HEK293 (cell line): ENCODE data around the gene RRBP1.

ENCODE experiments used
- ZNF2 ChIP-seq: fragments of 450-650 bp; formaldehyde crosslinking; IDR thresholded peaks from 2 replicates; pipeline ENCODE4 v1.5.1; 2016; ENCODE audit warnings: missing biosample characterization, missing genetic modification characterization
- ZNF311 ChIP-seq: fragments of 450-650 bp; formaldehyde crosslinking; IDR thresholded peaks from 2 replicates; pipeline ENCODE4 v1.5.1; 2017; ENCODE audit warnings: missing biosample characterization, missing genetic modification characterization, borderline replicate concordance
- ZNF37A ChIP-seq: fragments of 450-650 bp; IDR thresholded peaks from 2 replicates; pipeline ENCODE4 v1.5.1; 2018; ENCODE audit warnings: missing biosample characterization, missing genetic modification characterization
- ZNF621 ChIP-seq: fragments of 450-650 bp; formaldehyde crosslinking; IDR thresholded peaks from 2 replicates; pipeline ENCODE4 v1.5.1; 2017; ENCODE audit warnings: missing biosample characterization, missing genetic modification characterization
- ZNF670 ChIP-seq: fragments of 450-650 bp; formaldehyde crosslinking; IDR thresholded peaks from 2 replicates; pipeline ENCODE4 v1.5.1; 2016; ENCODE audit warnings: missing biosample characterization, missing genetic modification characterization, low read depth
- ZSCAN4 ChIP-seq: fragments of 450-650 bp; formaldehyde crosslinking; IDR thresholded peaks from 2 replicates; pipeline ENCODE4 v1.5.1; 2017; ENCODE audit warnings: missing biosample characterization, missing genetic modification characterization
- TF ChIP-seq, protein P1 (sequence below): fragments of 450-650 bp; formaldehyde crosslinking; IDR thresholded peaks from 2 replicates; pipeline ENCODE4 v1.5.1; 2016; ENCODE audit warnings: missing biosample characterization, missing genetic modification characterization

GRCh38 chr20:17637985-17638640 lies 43.9 kb downstream of the RRBP1 start:
- TF ChIP-seq ZNF311 (tag by site-specific recombination) (no peak), ZSCAN4 (no peak), ZNF2 (tag by site-specific recombination) (no peak), ZNF670 (tag by site-specific recombination) (no peak), ZNF621 (tag by site-specific recombination) (no peak), ZNF37A (tag by site-specific recombination) (no peak)
- TF ChIP-seq, protein P1, sequence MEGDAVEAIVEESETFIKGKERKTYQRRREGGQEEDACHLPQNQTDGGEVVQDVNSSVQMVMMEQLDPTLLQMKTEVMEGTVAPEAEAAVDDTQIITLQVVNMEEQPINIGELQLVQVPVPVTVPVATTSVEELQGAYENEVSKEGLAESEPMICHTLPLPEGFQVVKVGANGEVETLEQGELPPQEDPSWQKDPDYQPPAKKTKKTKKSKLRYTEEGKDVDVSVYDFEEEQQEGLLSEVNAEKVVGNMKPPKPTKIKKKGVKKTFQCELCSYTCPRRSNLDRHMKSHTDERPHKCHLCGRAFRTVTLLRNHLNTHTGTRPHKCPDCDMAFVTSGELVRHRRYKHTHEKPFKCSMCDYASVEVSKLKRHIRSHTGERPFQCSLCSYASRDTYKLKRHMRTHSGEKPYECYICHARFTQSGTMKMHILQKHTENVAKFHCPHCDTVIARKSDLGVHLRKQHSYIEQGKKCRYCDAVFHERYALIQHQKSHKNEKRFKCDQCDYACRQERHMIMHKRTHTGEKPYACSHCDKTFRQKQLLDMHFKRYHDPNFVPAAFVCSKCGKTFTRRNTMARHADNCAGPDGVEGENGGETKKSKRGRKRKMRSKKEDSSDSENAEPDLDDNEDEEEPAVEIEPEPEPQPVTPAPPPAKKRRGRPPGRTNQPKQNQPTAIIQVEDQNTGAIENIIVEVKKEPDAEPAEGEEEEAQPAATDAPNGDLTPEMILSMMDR (tag by site-specific recombination) = no peak
